AG04450 (cell line): ENCODE measurements around the gene PXK. TPM values are rescaled to one million over a fixed set of nuclear protein-coding genes. Genes with fewer than 3 reads are reported as not detected.

Source experiments
- CTCF ChIA-PET: fragments of 300-600, 350-600 bp; formaldehyde crosslinking; extraction: SDS; loops from one replicate; lab custom pipeline; 2022; ENCODE audit warnings: antibody characterized with exemption, inconsistent platforms; lab: Charles Lee
- POLR2A ChIA-PET: fragments of 350-600 bp; formaldehyde crosslinking; extraction: SDS; loops from one replicate; lab custom pipeline; 2021; ENCODE audit warnings: antibody characterized with exemption, inconsistent platforms; lab: Yijun Ruan, JAX
- DNase-seq: peaks from one replicate; pipeline ENCODE4 v3.0.0-alpha.2; 2011; ENCODE audit warnings: low read depth, low spot score
- H3K27ac ChIP-seq: one replicate; pipeline ENCODE4 v1.5.1; 2012; ENCODE audit warnings: low read depth, low read length, control low read depth
- H3K27me3 ChIP-seq: one replicate; pipeline ENCODE4 v1.6.0; 2012; ENCODE audit warnings: low read length; ENCODE audit not compliant: control insufficient read depth, insufficient read depth
- H3K4me3 ChIP-seq: 2 replicates; pipeline ENCODE4 v1.5.1; 2011; ENCODE audit warnings: mild to moderate bottlenecking, low read depth, low read length, control low read depth
- H3K9me3 ChIP-seq: 2 replicates; pipeline ENCODE4 v1.5.1; 2012; ENCODE audit warnings: low read length; ENCODE audit not compliant: control insufficient read depth, insufficient read depth
- CTCF ChIP-seq: IDR thresholded peaks from 2 replicates; pipeline ENCODE4 v1.5.1; 2011; ENCODE audit warnings: low read depth, low read length, control low read depth, inconsistent platforms
- polyA plus RNA-seq: library from polyadenylated mRNA; depleted of rRNA; stranded (reverse); fragments of >200 nt; gene quantifications from 2 replicates; pipeline ENCODE4 v1.2.3, GENCODE V29; 2011

PXK gene
- polyA plus RNA-seq, 1 experiment = 70.3 TPM

GRCh38 chr3:58411036-58411435, 78.3 kb downstream of the PXK start:
- POLR2A ChIA-PET = no interaction called here
- CTCF ChIA-PET = no interaction called here
- Histone ChIP-seq H3K4me3 (no peak overlapping the region), H3K27ac (no peak overlapping the region), H3K27me3 (no peaks in the 10 kb centered on the region), H3K9me3 (no peaks in the 10 kb centered on the region; the same call in 1 of the 2 replicates)
- TF ChIP-seq CTCF = no peak
- DNase-seq = no peak

GRCh38 chr3:58411851-58412830, 79.4 kb downstream of the PXK start:
- POLR2A ChIA-PET = no interaction called here
- no peak for DNase-seq
- H3K27ac ChIP-seq = no peak overlapping the region
- no peak for TF ChIP-seq CTCF
- no peak overlapping the region for H3K4me3 ChIP-seq
- H3K9me3 ChIP-seq = no peaks in the 10 kb centered on the region; the same call in 1 of the 2 replicates
- CTCF ChIA-PET = interaction anchor here (2.0 kb wide), 1 partner anchor 91 kb away, joined by 12 read pairs; no protein-coding TSS in a partner anchor
- H3K27me3 ChIP-seq = no peaks in the 10 kb centered on the region

- TF ChIP-seq CTCF = peak; percentile 83
- no peak for DNase-seq
- no peaks in the 10 kb centered on the region for H3K27me3 ChIP-seq
- POLR2A ChIA-PET = no interaction called here
- H3K9me3 ChIP-seq = no peaks in the 10 kb centered on the region
- H3K4me3 ChIP-seq = no peak overlapping the region
- CTCF ChIA-PET = interaction anchor here (0.6 to 3.9 kb wide), 15 partner anchors 9 to 227 kb away, joined by 3 to 53 read pairs (median 6); partner anchors contain the start of genes HTD2 and RPP14
- no peak overlapping the region for H3K27ac ChIP-seq
These were observed 82.0 kb downstream of the PXK start for GRCh38 chr3:58414538-58415197.

GRCh38 chr3:58416191-58416590, 83.5 kb downstream of the PXK start:
- H3K9me3 ChIP-seq = no peaks in the 10 kb centered on the region
- no peak overlapping the region for H3K27ac ChIP-seq
- ChIA-PET CTCF (interaction anchor here (1.0 to 3.9 kb wide), 11 partner anchors 10 to 228 kb away, joined by 3 to 53 read pairs (median 8); partner anchors contain the start of genes HTD2 and RPP14), POLR2A (no interaction called here)
- no peak for DNase-seq
- no peaks in the 10 kb centered on the region for H3K27me3 ChIP-seq
- TF ChIP-seq CTCF = no peak
- H3K4me3 ChIP-seq = no peak overlapping the region
